OCI-LY1 (cell line): ENCODE results near the gene SKAP2.

Experiments
- H2AFZ ChIP-seq: fragments of 200-600 bp; sonication (generic), shearing (Covaris generic); 2 replicates; pipeline ENCODE4 v1.6.0; 2014; ENCODE audit warnings: antibody characterized with exemption, mild to moderate bottlenecking, low read length
- H3F3A ChIP-seq: fragments of 200-600 bp; sonication (generic), shearing (Covaris generic); 2 replicates; pipeline ENCODE4 v1.6.0; 2014; ENCODE audit warnings: mild to moderate bottlenecking, antibody characterized with exemption, low read length, moderate library complexity; ENCODE audit not compliant: insufficient read depth
- H3K27ac ChIP-seq: fragments of 200-600 bp; sonication (generic); 2 replicates; pipeline ENCODE4 v1.5.1; 2014; ENCODE audit warnings: low read length, mixed run types, mild to moderate bottlenecking, low read depth; ENCODE audit not compliant: poor library complexity, severe bottlenecking
- H3K27me3 ChIP-seq: fragments of 200-600 bp; sonication (generic); 2 replicates; pipeline ENCODE4 v1.6.0; 2014; ENCODE audit warnings: antibody characterized with exemption, mild to moderate bottlenecking, low read length, moderate library complexity; ENCODE audit not compliant: insufficient read depth
- H3K36me3 ChIP-seq: fragments of 200-600 bp; sonication (generic); 2 replicates; pipeline ENCODE4 v1.6.1; 2014; ENCODE audit warnings: mild to moderate bottlenecking, antibody characterized with exemption, low read length, moderate library complexity, mixed read lengths; ENCODE audit not compliant: insufficient read depth
- H3K4me1 ChIP-seq: fragments of 200-600 bp; sonication (generic); 2 replicates; pipeline ENCODE4 v1.5.1; 2014; ENCODE audit warnings: mild to moderate bottlenecking, low read length, moderate library complexity; ENCODE audit not compliant: insufficient read depth, severe bottlenecking
- H3K4me2 ChIP-seq: fragments of 200-600 bp; sonication (generic), shearing (Covaris generic); 2 replicates; pipeline ENCODE4 v1.6.1; 2014; ENCODE audit warnings: low read length
- H3K4me3 ChIP-seq: fragments of 200-600 bp; sonication (generic); 2 replicates; pipeline ENCODE4 v1.5.1; 2014; ENCODE audit warnings: low read length, low read depth, mild to moderate bottlenecking, mixed read lengths; ENCODE audit not compliant: poor library complexity, severe bottlenecking
- H3K79me2 ChIP-seq: fragments of 200-600 bp; shearing (Covaris generic); 2 replicates; pipeline ENCODE4 v1.6.1; 2016; ENCODE audit warnings: mixed run types, low read length, mixed read lengths; ENCODE audit not compliant: insufficient read depth
- H3K9ac ChIP-seq: fragments of 200-600 bp; sonication (generic), shearing (Covaris generic); 2 replicates; pipeline ENCODE4 v1.6.1; 2014; ENCODE audit warnings: mild to moderate bottlenecking, low read length, mixed read lengths
- H3K9me2 ChIP-seq: fragments of 200-600 bp; sonication (generic), shearing (Covaris generic); 2 replicates; pipeline ENCODE4 v1.6.1; 2014; ENCODE audit warnings: low read depth, mild to moderate bottlenecking, low read length, mixed read lengths
- H3K9me3 ChIP-seq: fragments of 200-600 bp; shearing (Covaris generic); 2 replicates; pipeline ENCODE4 v1.6.1; 2014; ENCODE audit warnings: low read length, mixed read lengths
- H4K20me1 ChIP-seq: fragments of 200-600 bp; sonication (generic), shearing (Covaris generic); 2 replicates; pipeline ENCODE4 v1.6.0; 2016; ENCODE audit warnings: mild to moderate bottlenecking, low read length; ENCODE audit not compliant: insufficient read depth
- CTCF ChIP-seq: fragments of 200-600 bp; sonication (generic), shearing (Covaris generic); IDR thresholded peaks from 2 replicates; pipeline ENCODE4 v1.5.1; 2017; ENCODE audit warnings: mild to moderate bottlenecking, antibody characterized with exemption, low read length, moderate library complexity, mixed read lengths
- EZH2 ChIP-seq: fragments of 200-600 bp; sonication (generic), shearing (Covaris generic); IDR thresholded peaks from 2 replicates; pipeline ENCODE4 v1.8.0; 2017; ENCODE audit warnings: borderline replicate concordance, mixed run types, mild to moderate bottlenecking, antibody characterized with exemption, low read length, moderate library complexity, mixed read lengths

The SKAP2 gene

GRCh38 chr7:26784118-26784517 is 80.3 kb downstream of the SKAP2 start:
- Histone ChIP-seq H3K4me3 (no peak overlapping the region), H3F3A (no peaks in the 10 kb centered on the region), H3K79me2 (no peaks in the 10 kb centered on the region), H3K27me3 (no peaks in the 10 kb centered on the region), H2AFZ (no peak overlapping the region), H3K9me2 (no peaks in the 10 kb centered on the region), H3K4me2 (no peak overlapping the region), H3K36me3 (no peaks in the 10 kb centered on the region), H3K4me1 (no peaks in the 10 kb centered on the region), H3K9me3 (no peaks in the 10 kb centered on the region), H4K20me1 (no peaks in the 10 kb centered on the region), H3K9ac (no peak overlapping the region), H3K27ac (no peak overlapping the region)
- no peak for TF ChIP-seq EZH2
- TF ChIP-seq CTCF: no peak

- Histone ChIP-seq H3K27me3 (no peaks in the 10 kb centered on the region), H3K9ac (no peak overlapping the region), H3K36me3 (no peaks in the 10 kb centered on the region), H3K4me3 (no peak overlapping the region), H2AFZ (no peak overlapping the region), H3K4me2 (no peak overlapping the region), H3K9me3 (no peaks in the 10 kb centered on the region), H3K9me2 (no peaks in the 10 kb centered on the region), H3K27ac (no peak overlapping the region), H4K20me1 (no peaks in the 10 kb centered on the region), H3F3A (no peaks in the 10 kb centered on the region), H3K79me2 (no peaks in the 10 kb centered on the region), H3K4me1 (no peaks in the 10 kb centered on the region)
- TF ChIP-seq CTCF (no peak), EZH2 (no peak)
Observed at GRCh38 chr7:26782501-26782900, 81.9 kb downstream of the SKAP2 start.

- no peak overlapping the region for H3K4me3 ChIP-seq
- H3K36me3 ChIP-seq: no peaks in the 10 kb centered on the region
- no peak for TF ChIP-seq CTCF
- no peak for TF ChIP-seq EZH2
- H3K27me3 ChIP-seq: no peaks in the 10 kb centered on the region
- no peaks in the 10 kb centered on the region for H4K20me1 ChIP-seq
- H3K9me2 ChIP-seq: no peaks in the 10 kb centered on the region
- no peaks in the 10 kb centered on the region for H3K9me3 ChIP-seq
- no peaks in the 10 kb centered on the region for H3K4me1 ChIP-seq
- no peaks in the 10 kb centered on the region for H3K79me2 ChIP-seq
- H3K9ac ChIP-seq: no peak overlapping the region
- H3F3A ChIP-seq: no peaks in the 10 kb centered on the region
- no peak overlapping the region for H3K4me2 ChIP-seq
- no peak overlapping the region for H2AFZ ChIP-seq
- H3K27ac ChIP-seq: no peak overlapping the region
Observed at GRCh38 chr7:26779978-26780595, 84.3 kb downstream of the SKAP2 start.
